GM23338 (cell line): ENCODE results near the gene MACO1. TPM values are rescaled to one million over a fixed set of nuclear protein-coding genes. Genes with fewer than 3 reads are reported as not detected.
"Not testable (repeated sequence)": the region's sequence is repeated elsewhere in the genome, so short reads cannot be mapped to it uniquely, and the experiment has no call there.

Experiments used
- ATAC-seq: fragments of 200-7000 bp; cut with Tn5 transposase; 3 replicates; pipeline ENCODE4 v1.9.1; 2020
- DNase-seq: peaks from one replicate; pipeline ENCODE4 v3.0.0-alpha.2; 2015; ENCODE audit warnings: low spot score
- H2AFZ ChIP-seq: fragments of 200-600 bp; sonication (generic); 2 replicates; pipeline ENCODE4 v1.8.0; 2016; ENCODE audit warnings: antibody characterized with exemption, mild to moderate bottlenecking, moderate library complexity
- H3F3A ChIP-seq: fragments of 200-600 bp; sonication (generic); replicated peaks from 2 replicates; pipeline ENCODE4 v1.8.0; 2017; ENCODE audit warnings: antibody characterized with exemption, mixed run types, low read depth
- H3K27ac ChIP-seq: fragments of 200-600 bp; sonication (generic); 2 replicates; pipeline ENCODE4 v1.6.1; 2016; ENCODE audit warnings: low read depth
- H3K27me3 ChIP-seq: fragments of 200-600 bp; sonication (generic); 2 replicates; pipeline ENCODE4 v1.8.0; 2016; ENCODE audit warnings: mild to moderate bottlenecking, mixed run types, moderate library complexity; ENCODE audit not compliant: insufficient read depth
- H3K36me3 ChIP-seq: fragments of 200-600 bp; sonication (generic); 2 replicates; pipeline ENCODE4 v1.8.0; 2016; ENCODE audit warnings: mild to moderate bottlenecking; ENCODE audit not compliant: insufficient read depth
- H3K4me1 ChIP-seq: fragments of 200-600 bp; sonication (generic); 2 replicates; pipeline ENCODE4 v1.8.0; 2016; ENCODE audit warnings: mild to moderate bottlenecking, moderate library complexity; ENCODE audit not compliant: insufficient read depth
- H3K4me2 ChIP-seq: fragments of 200-600 bp; sonication (generic); 2 replicates; pipeline ENCODE4 v1.7.1; 2017; ENCODE audit warnings: mixed run types
- H3K4me3 ChIP-seq: fragments of 200-600 bp; sonication (generic); 2 replicates; pipeline ENCODE4 v1.6.1; 2016; ENCODE audit warnings: mixed run types
- H3K79me2 ChIP-seq: fragments of 200-600 bp; sonication (generic); replicated peaks from 2 replicates; pipeline ENCODE4 v1.8.0; 2017; ENCODE audit warnings: mild to moderate bottlenecking; ENCODE audit not compliant: insufficient read depth
- H3K9me2 ChIP-seq: fragments of 200-600 bp; sonication (generic); 2 replicates; pipeline ENCODE4 v1.8.0; 2017; ENCODE audit not compliant: insufficient read depth
- H4K20me1 ChIP-seq: fragments of 200-600 bp; sonication (generic); replicated peaks from 2 replicates; pipeline ENCODE4 v1.8.0; 2017; ENCODE audit warnings: mild to moderate bottlenecking; ENCODE audit not compliant: insufficient read depth
- H3K27ac Mint-ChIP-seq: 2 replicates; pipeline ENCODE4 v1.8.0; 2020; ENCODE audit warnings: inconsistent platforms, mild to moderate bottlenecking, moderate library complexity, mixed read lengths
- H3K27me3 Mint-ChIP-seq: 3 replicates; pipeline ENCODE4 v1.8.0; 2022; ENCODE audit warnings: low read depth, mild to moderate bottlenecking, moderate library complexity, mixed read lengths, inconsistent platforms; ENCODE audit not compliant: insufficient read depth, poor library complexity
- H3K36me3 Mint-ChIP-seq: 3 replicates; pipeline ENCODE4 v1.8.0; 2021; ENCODE audit warnings: low read depth, mild to moderate bottlenecking, inconsistent platforms, moderate library complexity, mixed read lengths
- H3K4me1 Mint-ChIP-seq: 3 replicates; pipeline ENCODE4 v1.8.0; 2020; ENCODE audit warnings: mild to moderate bottlenecking, inconsistent platforms, mixed read lengths
- H3K4me3 Mint-ChIP-seq: 3 replicates; pipeline ENCODE4 v1.8.0; 2021; ENCODE audit warnings: moderate library complexity, mild to moderate bottlenecking, inconsistent platforms, mixed read lengths
- H3K9me3 Mint-ChIP-seq: 3 replicates; pipeline ENCODE4 v1.8.0; 2020; ENCODE audit warnings: moderate library complexity, mild to moderate bottlenecking, inconsistent platforms, mixed read lengths
- CTCF ChIP-seq, 2 experiments: fragments of 200-600 bp in 1 of 2; sonication (generic) in 1 of 2; conservative IDR thresholded peaks; 2 replicates each; pipeline versions ENCODE4 v1.5.1 to v1.6.1; 2016 to 2017; ENCODE audit warnings: antibody characterized with exemption in 2 of 2, low read depth in 2 of 2, mild to moderate bottlenecking in 2 of 2, moderate library complexity in 1 of 2
- ETS1 ChIP-seq: IDR thresholded peaks from 2 replicates; pipeline ENCODE4 v1.6.1; 2016; ENCODE audit warnings: antibody characterized with exemption
- NANOG ChIP-seq: IDR thresholded peaks from 2 replicates; pipeline ENCODE4 v1.6.1; 2016; ENCODE audit warnings: antibody characterized with exemption, borderline replicate concordance
- POLR2AphosphoS5 ChIP-seq: IDR thresholded peaks from 2 replicates; pipeline ENCODE4 v1.6.1; 2016; ENCODE audit warnings: antibody characterized with exemption, low read depth
- polyA plus RNA-seq: library from polyadenylated mRNA; unstranded; fragments of >200 nt; fragmentation: Nextera tagmentation; extraction: Ambion mirVana; gene quantifications from 2 replicates; pipeline ENCODE4 v1.2.1, GENCODE V29; 2016
- total RNA-seq: library from RNA; depleted of rRNA; stranded (reverse); fragments of >200 nt; shearing (Covaris generic); gene quantifications from 2 replicates; pipeline ENCODE4 v1.2.3, GENCODE V29; 2014

MACO1 gene
- total and polyA plus RNA-seq, 2 experiments from 2014 or later: 9.8 to 10.6 TPM

GRCh38 chr1:25392841-25393240 is 37.9 kb upstream of the MACO1 start (continued):
- TF ChIP-seq ETS1 (no peak), POLR2AphosphoS5 (no peak), CTCF (conservative IDR thresholded peaks at IDR 0.05; ENCODE audit: low read depth in 2 of 2) (no peak), NANOG (no peak)

- H3K4me3 ChIP-seq, H3K4me1 ChIP-seq, H3K4me3 Mint-ChIP-seq, H3K27ac Mint-ChIP-seq, H3K36me3 ChIP-seq, H4K20me1 ChIP-seq, H3K79me2 ChIP-seq, H3K9me2 ChIP-seq, H3K27ac ChIP-seq, H3K9me3 Mint-ChIP-seq, DNase-seq, H3F3A ChIP-seq, H2AFZ ChIP-seq, H3K36me3 Mint-ChIP-seq, H3K27me3 Mint-ChIP-seq, H3K27me3 ChIP-seq, H3K4me1 Mint-ChIP-seq, H3K4me2 ChIP-seq: not testable (repeated sequence)
- peak; percentile 35; the same call in 1 of the 3 replicates for ATAC-seq
Measured at GRCh38 chr1:25397549-25397948, 33.1 kb upstream of the MACO1 start.

- H3F3A ChIP-seq, H3K4me2 ChIP-seq, H3K9me3 Mint-ChIP-seq, H4K20me1 ChIP-seq, H3K27me3 Mint-ChIP-seq, H3K4me1 ChIP-seq, H3K27ac Mint-ChIP-seq, H3K36me3 Mint-ChIP-seq, DNase-seq, H3K27ac ChIP-seq, H3K27me3 ChIP-seq, H3K4me1 Mint-ChIP-seq, H3K9me2 ChIP-seq, ATAC-seq, H3K79me2 ChIP-seq, H3K4me3 Mint-ChIP-seq, H2AFZ ChIP-seq, H3K36me3 ChIP-seq, H3K4me3 ChIP-seq: not testable (repeated sequence)
Measured at GRCh38 chr1:25398079-25398478, 32.6 kb upstream of the MACO1 start.

GRCh38 chr1:25402947-25403803 is 27.5 kb upstream of the MACO1 start:
- DNase-seq, H3K79me2 ChIP-seq, H3K9me2 ChIP-seq, H4K20me1 ChIP-seq, H3K36me3 Mint-ChIP-seq, H3K36me3 ChIP-seq, H3K27ac ChIP-seq, H3K4me3 ChIP-seq, H3K4me1 ChIP-seq, H3K4me1 Mint-ChIP-seq, H3F3A ChIP-seq, H3K4me2 ChIP-seq, H3K27ac Mint-ChIP-seq, H2AFZ ChIP-seq, H3K9me3 Mint-ChIP-seq, H3K4me3 Mint-ChIP-seq, H3K27me3 ChIP-seq, H3K27me3 Mint-ChIP-seq: not testable (repeated sequence)
- TF ChIP-seq CTCF (conservative IDR thresholded peaks at IDR 0.05; ENCODE audit: low read depth in 2 of 2): peak; percentile 30 to 55
- ATAC-seq: peak; percentile 96

GRCh38 chr1:25405731-25406305 is 24.9 kb upstream of the MACO1 start:
- not testable (repeated sequence) for H3F3A ChIP-seq, H3K27ac Mint-ChIP-seq, H3K79me2 ChIP-seq, H3K9me3 Mint-ChIP-seq, H3K4me1 ChIP-seq, H2AFZ ChIP-seq, H3K4me3 Mint-ChIP-seq, H3K36me3 ChIP-seq, H4K20me1 ChIP-seq, DNase-seq, H3K4me1 Mint-ChIP-seq, H3K4me3 ChIP-seq, H3K27me3 ChIP-seq, H3K27ac ChIP-seq, H3K36me3 Mint-ChIP-seq, H3K4me2 ChIP-seq, H3K9me2 ChIP-seq, H3K27me3 Mint-ChIP-seq
- ATAC-seq: peak; percentile 48
